Stimulated activated CD8-positive, alpha-beta memory T cell treated with anti-CD3 and anti-CD28 coated beads, Interleukin-15, amount 100 ng/mL, for 48 hours (primary cell): ENCODE data around the gene PRG3.
"Not testable (repeated sequence)": the region's sequence is repeated elsewhere in the genome, so short reads cannot be mapped to it uniquely, and the experiment has no call there.

ENCODE experiments used
- DNase-seq, 2 donors: peaks; one replicate each; pipeline ENCODE4 v3.0.0-alpha.2; 2020; ENCODE audit warnings: low read depth in 2 of 2

Gene PRG3

DNA sequence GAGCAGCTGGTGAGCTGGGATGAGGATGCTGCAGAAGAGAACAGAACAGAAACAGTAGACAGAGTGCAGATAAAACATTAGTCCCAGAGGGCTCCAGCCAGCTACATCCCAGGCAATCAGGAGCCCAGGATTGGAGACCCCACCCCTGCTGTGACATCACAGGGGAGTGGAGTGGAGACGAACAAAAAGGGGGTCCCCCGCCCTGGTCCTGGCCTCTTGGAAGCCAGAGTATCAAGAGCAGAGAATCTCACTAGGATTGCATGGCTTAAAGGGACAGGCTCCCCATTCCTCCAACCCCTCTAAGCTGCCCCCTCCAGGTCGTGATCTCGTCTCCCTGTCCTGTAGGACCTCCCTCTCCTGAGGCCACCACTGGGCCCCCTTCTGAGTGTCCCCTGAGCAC lies 42.8 kb downstream of the PRG3 start, which contains the start of gene P2RX3:
Gene P2RX3 (plus strand): TSS at position 211 of the 400 bp plus-strand sequence. CDS start 199 bp downstream, outside the sequence.
- no peak for DNase-seq

DNA sequence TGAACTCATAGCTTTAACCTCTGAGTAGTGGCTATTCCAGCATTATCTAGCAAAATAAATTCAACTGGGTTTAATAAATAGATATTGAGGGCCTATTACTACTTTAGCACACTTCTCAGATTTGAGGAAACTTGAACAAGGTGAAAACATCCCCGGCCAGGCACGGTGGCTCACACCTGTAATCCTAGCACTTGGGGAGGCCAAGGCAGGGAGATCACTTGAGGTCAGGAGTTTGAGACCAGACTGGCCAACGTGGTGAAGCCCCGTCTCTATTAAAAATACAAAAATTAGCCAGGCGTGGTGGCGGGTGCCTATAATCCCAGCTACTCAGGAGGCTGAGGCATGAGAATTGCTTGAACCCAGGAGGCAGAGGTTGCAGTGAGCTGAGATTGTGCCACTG lies 44.1 kb downstream of the PRG3 start:
- DNase-seq, result not testable (repeated sequence)

DNA sequence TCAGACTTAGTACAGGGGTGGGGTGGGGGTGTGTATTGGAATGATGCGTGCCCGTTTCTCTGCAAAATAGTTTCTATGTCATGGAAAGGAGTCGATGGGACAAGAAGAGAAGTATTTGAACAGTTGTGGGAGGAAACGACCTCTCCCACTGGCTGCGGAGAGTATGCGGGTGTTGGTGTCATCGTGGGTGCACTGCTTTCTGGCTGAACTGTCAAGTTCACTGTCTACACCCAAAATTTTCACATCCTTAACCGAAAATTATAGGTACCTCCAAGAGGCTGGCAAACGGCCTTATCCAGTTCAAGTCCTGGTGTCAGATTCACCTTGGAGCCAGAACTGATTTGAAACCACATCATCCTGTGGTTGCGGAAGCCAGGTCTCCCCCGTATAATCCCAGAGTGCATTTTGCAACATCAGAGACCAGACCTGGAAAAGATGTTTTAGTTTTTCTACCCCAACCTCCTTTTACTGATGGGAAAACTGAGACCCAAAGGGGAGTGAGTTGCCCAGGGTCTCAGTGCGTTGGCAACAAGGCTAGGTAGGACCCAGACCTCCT lies 44.8 kb downstream of the PRG3 start:
- DNase-seq, result no peak

DNA sequence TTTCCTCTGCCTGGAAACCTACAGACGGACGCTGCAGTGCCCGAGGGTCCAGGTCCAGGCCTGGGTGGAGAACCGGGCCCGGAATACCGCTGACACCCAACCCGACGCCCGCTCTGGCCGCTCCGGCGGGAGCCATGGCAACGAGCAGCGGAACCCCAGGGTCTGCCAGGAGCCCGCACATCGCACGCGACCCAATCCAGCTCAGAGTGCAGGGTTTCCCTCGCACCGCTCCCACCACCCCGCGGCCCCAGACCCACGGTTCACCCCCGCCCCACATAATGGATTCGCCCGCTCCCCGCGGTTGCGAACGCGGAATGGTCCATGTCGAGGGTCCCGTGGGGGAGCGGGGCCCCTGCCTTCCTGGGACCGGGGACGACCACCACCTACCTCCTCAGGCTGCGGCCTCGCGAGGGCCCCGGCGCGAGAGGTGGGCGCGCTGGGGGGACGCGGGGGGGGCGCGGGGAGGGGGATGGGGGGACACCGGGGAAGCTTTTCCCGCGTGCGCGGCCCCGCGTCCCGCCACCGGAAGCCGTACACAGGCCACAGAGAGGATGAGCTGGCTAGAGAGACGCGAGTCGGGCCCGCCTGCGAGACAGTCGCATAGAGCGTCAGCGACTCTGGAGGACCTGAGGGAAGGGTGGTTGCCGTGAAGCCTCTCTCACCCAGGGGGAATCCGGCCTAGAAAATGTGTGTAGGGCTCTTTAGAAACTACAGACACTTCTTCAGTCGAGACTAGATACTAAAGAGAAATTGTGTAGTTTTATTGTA lies 45.4 kb downstream of the PRG3 start, which contains the start of gene SSRP1:
Gene SSRP1 (minus strand): TSS at position 550 of the 768 bp plus-strand sequence. CDS start 771 bp downstream, outside the sequence.
- DNase-seq, result peak; percentile 81 to 84

DNA sequence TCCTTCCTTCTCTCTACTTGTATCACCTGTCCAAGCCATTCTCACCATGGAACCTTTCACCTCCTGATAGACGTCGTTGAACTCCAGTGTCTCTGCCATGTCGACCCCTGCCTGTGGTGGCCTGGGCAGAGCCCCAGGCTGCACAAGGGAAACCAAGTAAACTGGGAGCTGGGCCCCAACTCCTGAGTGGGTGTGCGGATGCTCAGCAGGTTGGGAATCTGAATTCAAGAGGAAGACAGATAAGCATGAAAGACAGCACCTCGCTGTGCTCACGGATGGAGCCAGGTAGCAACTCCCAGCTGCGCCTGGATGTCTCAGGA lies 46.0 kb downstream of the PRG3 start:
- DNase-seq, result no peak

DNA sequence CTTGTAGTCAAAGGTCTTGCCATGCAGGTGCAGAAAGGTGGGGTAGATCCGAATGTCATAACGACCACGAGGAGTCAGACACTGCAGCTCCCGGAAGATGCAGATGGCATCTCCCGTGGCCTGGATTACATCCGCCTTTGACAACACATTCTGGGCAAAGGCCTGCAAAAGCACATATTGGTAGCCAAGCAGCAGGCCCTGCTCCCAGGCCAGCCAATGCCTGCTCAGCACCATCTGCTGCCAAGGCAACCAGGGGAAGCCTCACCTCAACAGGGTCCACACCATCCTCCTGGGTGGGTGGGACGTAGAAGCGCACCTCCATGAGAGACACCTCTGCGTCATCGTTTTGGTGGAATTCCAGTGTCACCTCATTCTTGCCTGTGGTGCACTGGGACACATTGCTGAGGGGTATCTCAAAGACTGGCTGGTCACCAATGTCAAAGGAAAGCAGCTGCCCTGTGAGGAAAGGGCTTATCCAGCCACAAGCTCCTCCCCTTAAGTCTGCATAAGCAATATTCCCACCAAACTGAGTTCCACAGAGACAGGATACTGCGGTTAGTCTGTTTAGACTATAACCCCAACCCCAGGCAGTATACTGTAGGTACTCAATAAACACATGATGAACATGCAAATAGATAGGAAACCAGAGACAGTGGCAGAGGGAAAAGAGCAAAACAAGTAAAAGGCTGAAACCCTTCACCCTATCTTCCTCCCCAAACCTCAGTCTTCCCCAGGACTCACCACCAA lies 48.1 kb downstream of the PRG3 start:
- no peak for DNase-seq

DNA sequence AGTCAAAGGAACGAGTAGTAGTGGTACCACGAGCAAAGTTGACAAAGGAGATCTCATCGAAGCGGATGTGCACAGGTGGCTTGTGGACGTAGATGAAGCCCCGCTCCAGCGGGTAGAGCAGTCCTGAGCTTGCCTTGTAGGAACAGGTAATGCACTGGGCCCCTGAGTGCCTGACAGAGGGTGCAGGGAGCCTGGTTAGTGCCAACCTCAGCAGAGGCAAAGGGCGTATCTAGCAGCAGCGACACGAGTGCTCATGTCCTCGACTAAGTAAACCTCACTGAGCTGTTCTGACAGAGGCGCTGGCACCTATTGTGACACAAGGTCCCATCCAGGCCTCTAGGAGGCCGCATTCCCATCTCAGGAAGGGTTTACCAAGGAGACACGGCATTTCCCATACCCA lies 49.2 kb downstream of the PRG3 start:
- no peak for DNase-seq

DNA sequence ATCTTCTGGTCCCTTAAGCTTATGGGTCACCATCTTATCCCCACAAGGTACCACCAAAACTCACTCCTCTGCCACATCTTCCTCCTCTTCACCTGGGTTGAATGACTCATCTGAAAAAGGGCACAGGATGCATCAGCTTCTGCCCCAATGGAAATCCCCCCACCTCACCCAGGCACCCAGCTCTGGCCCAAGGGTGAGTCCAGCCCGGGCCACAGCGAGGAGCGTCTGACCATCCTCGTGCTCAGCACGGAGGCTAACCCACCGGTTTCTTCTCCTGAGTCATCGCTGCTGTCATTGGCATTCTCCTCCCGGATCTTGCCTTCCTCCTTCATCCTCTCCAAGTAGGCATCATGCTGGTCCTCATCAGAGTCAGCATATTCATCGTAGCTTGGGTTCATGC lies 50.9 kb downstream of the PRG3 start:
- no peak for DNase-seq

DNA sequence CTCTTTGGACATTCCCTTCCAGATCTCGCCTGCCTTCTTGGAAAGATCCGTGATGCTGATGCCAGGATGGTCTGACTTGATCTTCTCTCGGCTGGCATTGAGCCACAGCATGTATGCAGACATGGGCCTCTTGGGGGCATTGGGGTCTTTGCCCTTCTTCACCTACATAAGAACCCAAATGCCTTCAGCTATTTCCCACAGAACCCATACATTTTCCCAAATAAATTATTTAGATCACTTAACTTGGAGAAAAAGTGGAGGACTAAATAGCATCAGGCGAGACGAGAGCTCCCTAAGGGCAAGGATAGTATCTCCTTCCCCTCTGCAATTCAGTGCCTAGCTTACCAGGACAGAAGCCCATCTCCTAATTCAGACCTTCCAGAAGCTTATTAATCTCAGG lies 53.2 kb downstream of the PRG3 start:
- no peak for DNase-seq
